Activated naive CD4-positive, alpha-beta T cell treated with anti-CD3 and anti-CD28 coated beads for 36 hours (primary cell): Measurements from ENCODE around the gene BTBD9. TPM values are rescaled to one million over a fixed set of nuclear protein-coding genes. Genes with fewer than 3 reads are reported as not detected.

Experiments
- CTCF ChIA-PET: fragments of 350-600 bp; sonication (Branson Sonifier 250); formaldehyde crosslinking; loops from one replicate; lab custom pipeline; 2021; ENCODE audit warnings: antibody characterized with exemption; lab: Charles Lee
- DNase-seq: peaks from one replicate; pipeline ENCODE4 v3.0.0-alpha.2; 2020
- H3K27ac Mint-ChIP-seq: one replicate; pipeline ENCODE4 v1.8.0; 2021; ENCODE audit warnings: mild to moderate bottlenecking, mixed read lengths
- H3K27me3 Mint-ChIP-seq: one replicate; pipeline ENCODE4 v1.8.0; 2021; ENCODE audit warnings: low read depth, mixed read lengths
- H3K36me3 Mint-ChIP-seq: one replicate; pipeline ENCODE4 v1.8.0; 2021; ENCODE audit warnings: low read depth, mixed read lengths
- H3K4me1 Mint-ChIP-seq: one replicate; pipeline ENCODE4 v1.8.0; 2021; ENCODE audit warnings: low read depth, mixed read lengths
- H3K4me3 Mint-ChIP-seq: one replicate; pipeline ENCODE4 v1.8.0; 2021; ENCODE audit warnings: mild to moderate bottlenecking, moderate library complexity, mixed read lengths
- H3K9me3 Mint-ChIP-seq: one replicate; pipeline ENCODE4 v1.8.0; 2021; ENCODE audit warnings: mixed read lengths
- intact Hi-C: fragments of 100-400 bp; cut with micrococcal nuclease; formaldehyde crosslinking; loops from one replicate; pipeline ENCODE4 v1.15.1; 2023
- total RNA-seq, 2 experiments: library from RNA; stranded (reverse); gene quantifications; one replicate each; pipeline ENCODE4 v1.2.3, GENCODE V29; 2021

BTBD9 gene
- total RNA-seq, 2 experiments from 2014 or later = 9.5 to 11.1 TPM

- Mint-ChIP-seq H3K36me3 (peaks cover 10% of the 10 kb centered on the region), H3K4me1 (peaks cover 23% of the 10 kb centered on the region), H3K27ac (no peak overlapping the region), H3K27me3 (no peaks in the 10 kb centered on the region), H3K9me3 (no peaks in the 10 kb centered on the region), H3K4me3 (no peak overlapping the region)
- DNase-seq = no peak
- CTCF ChIA-PET = interaction anchor here (0.6 to 2.4 kb wide), 15 partner anchors 14 to 865 kb away, joined by 3 to 10 read pairs (median 4); no protein-coding TSS in a partner anchor
- intact Hi-C loops = loop anchor here (1.0 to 10.0 kb wide), 6 partner anchors 76 to 1073 kb away; partner anchors contain the start of gene CCDC167
These were observed 69.0 kb downstream of the BTBD9 start for GRCh38 chr6:38570750-38571149.

- Mint-ChIP-seq H3K27ac (no peak overlapping the region), H3K4me3 (no peak overlapping the region), H3K4me1 (peaks cover 16% of the 10 kb centered on the region), H3K36me3 (peaks cover 2% of the 10 kb centered on the region), H3K27me3 (no peaks in the 10 kb centered on the region), H3K9me3 (no peaks in the 10 kb centered on the region)
- DNase-seq = peak; percentile 14
- intact Hi-C loops = no loop called here
- CTCF ChIA-PET = interaction anchor here (0.5 to 1.6 kb wide), 4 partner anchors 60 to 339 kb away, joined by 3 to 5 read pairs (median 3); no protein-coding TSS in a partner anchor
These were observed 72.3 kb downstream of the BTBD9 start for GRCh38 chr6:38567436-38567835.

- Mint-ChIP-seq H3K9me3 (no peaks in the 10 kb centered on the region), H3K4me3 (no peak overlapping the region), H3K4me1 (peaks cover 6% of the 10 kb centered on the region), H3K27ac (no peak overlapping the region), H3K36me3 (peaks cover 2% of the 10 kb centered on the region), H3K27me3 (no peaks in the 10 kb centered on the region)
- DNase-seq = no peak
- CTCF ChIA-PET = interaction anchor here (1.2 to 1.6 kb wide), 2 partner anchors 59 to 72 kb away, joined by 3 read pairs; no protein-coding TSS in a partner anchor
- intact Hi-C loops = no loop called here
These were observed 73.3 kb downstream of the BTBD9 start for GRCh38 chr6:38566295-38567030.

- Mint-ChIP-seq H3K9me3 (no peaks in the 10 kb centered on the region), H3K4me1 (no peaks in the 10 kb centered on the region), H3K36me3 (peaks cover 2% of the 10 kb centered on the region), H3K27me3 (no peaks in the 10 kb centered on the region), H3K4me3 (no peak overlapping the region), H3K27ac (no peak overlapping the region)
- intact Hi-C loops = no loop called here
- CTCF ChIA-PET = interaction anchor here (0.7 kb wide), 1 partner anchor 1073 kb away, joined by 3 read pairs; no protein-coding TSS in a partner anchor
- DNase-seq = no peak
These were observed 75.4 kb downstream of the BTBD9 start for GRCh38 chr6:38564301-38564700.

GRCh38 chr6:38555606-38556005 lies 84.1 kb downstream of the BTBD9 start:
- no peaks in the 10 kb centered on the region for H3K9me3 Mint-ChIP-seq
- no peak overlapping the region for H3K27ac Mint-ChIP-seq
- DNase-seq = no peak
- CTCF ChIA-PET = no interaction called here
- H3K27me3 Mint-ChIP-seq = no peaks in the 10 kb centered on the region
- no peak overlapping the region for H3K4me3 Mint-ChIP-seq
- intact Hi-C loops = no loop called here
- H3K36me3 Mint-ChIP-seq = no peaks in the 10 kb centered on the region
- peaks cover 5% of the 10 kb centered on the region for H3K4me1 Mint-ChIP-seq

GRCh38 chr6:38554700-38555413 lies 84.9 kb downstream of the BTBD9 start:
- Mint-ChIP-seq H3K4me3 (no peak overlapping the region), H3K4me1 (peaks cover 5% of the 10 kb centered on the region), H3K27ac (no peak overlapping the region), H3K36me3 (no peaks in the 10 kb centered on the region), H3K9me3 (no peaks in the 10 kb centered on the region), H3K27me3 (no peaks in the 10 kb centered on the region)
- no peak for DNase-seq
- CTCF ChIA-PET = interaction anchor here (1.2 kb wide), 1 partner anchor 16 kb away, joined by 4 read pairs; no protein-coding TSS in a partner anchor
- intact Hi-C loops = no loop called here

- Mint-ChIP-seq H3K4me1 (peaks cover 5% of the 10 kb centered on the region), H3K36me3 (no peaks in the 10 kb centered on the region), H3K4me3 (no peak overlapping the region), H3K9me3 (no peaks in the 10 kb centered on the region), H3K27me3 (no peaks in the 10 kb centered on the region), H3K27ac (no peak overlapping the region)
- CTCF ChIA-PET = interaction anchor here (0.8 to 1.2 kb wide), 2 partner anchors 15 to 17 kb away, joined by 4 read pairs; no protein-coding TSS in a partner anchor
- no peak for DNase-seq
- intact Hi-C loops = no loop called here
These were observed 85.7 kb downstream of the BTBD9 start for GRCh38 chr6:38554014-38554413.

- no peak for DNase-seq
- Mint-ChIP-seq H3K27ac (no peak overlapping the region), H3K27me3 (no peaks in the 10 kb centered on the region), H3K9me3 (no peaks in the 10 kb centered on the region), H3K36me3 (peaks cover 3% of the 10 kb centered on the region), H3K4me3 (no peak overlapping the region), H3K4me1 (peaks cover 12% of the 10 kb centered on the region)
- intact Hi-C loops = no loop called here
- CTCF ChIA-PET = no interaction called here
These were observed 87.6 kb downstream of the BTBD9 start for GRCh38 chr6:38552121-38552520.

- H3K9me3 Mint-ChIP-seq = no peaks in the 10 kb centered on the region
- intact Hi-C loops = no loop called here
- H3K36me3 Mint-ChIP-seq = peaks cover 5% of the 10 kb centered on the region
- H3K27me3 Mint-ChIP-seq = no peaks in the 10 kb centered on the region
- H3K4me3 Mint-ChIP-seq = no peak overlapping the region
- peaks cover 8% of the 10 kb centered on the region for H3K4me1 Mint-ChIP-seq
- CTCF ChIA-PET = interaction anchor here (0.6 to 1.6 kb wide), 4 partner anchors 11 to 357 kb away, joined by 3 to 4 read pairs (median 4); no protein-coding TSS in a partner anchor
- DNase-seq = no peak
- no peak overlapping the region for H3K27ac Mint-ChIP-seq
These were observed 89.9 kb downstream of the BTBD9 start for GRCh38 chr6:38549795-38550194.

- Mint-ChIP-seq H3K27ac (no peak overlapping the region), H3K36me3 (peaks cover 8% of the 10 kb centered on the region), H3K9me3 (no peaks in the 10 kb centered on the region), H3K27me3 (no peaks in the 10 kb centered on the region), H3K4me1 (peaks cover 7% of the 10 kb centered on the region), H3K4me3 (no peak overlapping the region)
- DNase-seq = no peak
- intact Hi-C loops = no loop called here
- CTCF ChIA-PET = interaction anchor here (0.6 to 1.6 kb wide), 4 partner anchors 10 to 356 kb away, joined by 3 to 4 read pairs (median 4); no protein-coding TSS in a partner anchor
These were observed 90.5 kb downstream of the BTBD9 start for GRCh38 chr6:38549180-38549579.

- no peak for DNase-seq
- Mint-ChIP-seq H3K4me1 (peaks cover 4% of the 10 kb centered on the region), H3K27me3 (no peaks in the 10 kb centered on the region), H3K27ac (no peak overlapping the region), H3K4me3 (no peak overlapping the region), H3K36me3 (peaks cover 9% of the 10 kb centered on the region), H3K9me3 (no peaks in the 10 kb centered on the region)
- CTCF ChIA-PET = no interaction called here
- intact Hi-C loops = no loop called here
These were observed 96.7 kb downstream of the BTBD9 start for GRCh38 chr6:38543022-38543421.

- Mint-ChIP-seq H3K4me3 (no peak overlapping the region), H3K27ac (no peak overlapping the region), H3K4me1 (peaks cover 1% of the 10 kb centered on the region), H3K36me3 (peaks cover 6% of the 10 kb centered on the region), H3K9me3 (no peaks in the 10 kb centered on the region), H3K27me3 (no peaks in the 10 kb centered on the region)
- intact Hi-C loops = no loop called here
- no peak for DNase-seq
- CTCF ChIA-PET = no interaction called here
These were observed 97.7 kb downstream of the BTBD9 start for GRCh38 chr6:38542031-38542430.
